Heart right ventricle (tissue), 16 donors: Measurements from ENCODE around the gene MROH8. TPM values are rescaled to one million over a fixed set of nuclear protein-coding genes. Genes with fewer than 3 reads are reported as not detected.
A peak's percentile ranks its signal among the peaks of the same experiment; 100 is the strongest.

Source experiments
- ATAC-seq, 8 donors: fragments of 200-7000 bp; cut with Tn5 transposase; one replicate each; pipeline ENCODE4 v1.9.1; 2020; ENCODE audit warnings: mild to moderate bottlenecking in 8 of 8, moderate library complexity in 8 of 8, moderate number of reproducible peaks in 1 of 8
- DNase-seq, 2 donors: peaks; one replicate each; pipeline ENCODE4 v3.0.0-alpha.2; 2020
- H3K27ac ChIP-seq, 10 donors: fragments of 200-600 bp; sonication (generic) in 2 of 10; one replicate each; pipeline versions ENCODE4 v1.5.0 to v1.8.0; 2020 to 2022; ENCODE audit warnings: mild to moderate bottlenecking in 3 of 10
- H3K27me3 ChIP-seq, 7 donors: fragments of 200-600 bp; one replicate each; pipeline ENCODE4 v1.8.0; 2021 to 2022; ENCODE audit warnings: mild to moderate bottlenecking in 2 of 7
- H3K36me3 ChIP-seq, 9 donors: fragments of 200-600 bp; sonication (generic) in 1 of 9; one replicate each; pipeline versions ENCODE4 v1.5.0 to v1.8.0; 2020 to 2022; ENCODE audit warnings: mild to moderate bottlenecking in 2 of 9
- H3K4me1 ChIP-seq, 9 donors: fragments of 200-600 bp; sonication (generic) in 1 of 9; one replicate each; pipeline versions ENCODE4 v1.5.0 to v1.8.0; 2020 to 2022; ENCODE audit warnings: mild to moderate bottlenecking in 4 of 9
- H3K4me3 ChIP-seq, 10 donors: fragments of 200-600 bp; sonication (generic) in 2 of 10; one replicate each; pipeline versions ENCODE4 v1.5.0 to v1.8.0; 2020 to 2022; ENCODE audit warnings: mild to moderate bottlenecking in 7 of 10, moderate library complexity in 2 of 10
- H3K9me3 ChIP-seq, 11 donors: fragments of 200-600 bp in 10 of 11; sonication (generic) in 2 of 11; one replicate each; pipeline versions ENCODE4 v1.5.0 to v1.8.0; 2013 to 2022; ENCODE audit warnings: mild to moderate bottlenecking in 2 of 11, control low read depth in 1 of 11, moderate library complexity in 1 of 11
- CTCF ChIP-seq, 9 donors: fragments of 200-600 bp; sonication (generic) in 2 of 9; IDR thresholded peaks; one replicate each; pipeline versions ENCODE4 v1.5.0 to v1.8.0; 2021 to 2022; ENCODE audit warnings: antibody characterized with exemption in 9 of 9, mild to moderate bottlenecking in 5 of 9, moderate library complexity in 1 of 9
- WGBS, 2 donors: extraction: QIAGEN DNeasy Blood & Tissue Kit; methylation state at CpG; one replicate each; pipeline ENCODE4 v1.1.7; 2013; ENCODE audit warnings: inconsistent platforms in 1 of 2; 5-methylcytosine and 5-hydroxymethylcytosine counted together
- intact Hi-C, 10 donors: fragments of 100-400 bp; cut with DNase I; formaldehyde crosslinking; loops; one replicate each; pipeline versions ENCODE4 v1.11.1 to v1.14.2; 2022
- polyA plus RNA-seq, 2 donors: library from polyadenylated mRNA; stranded (reverse); fragments of 200-250 nt; gene quantifications; one replicate each; pipeline ENCODE4 v1.2.3, GENCODE V29; 2013
- total RNA-seq, 10 donors: library from RNA; stranded (reverse); fragmentation: NEBNext Ultra II Directional in 3 of 10; extraction: Animal tissue kit (Norgen Biotek cat#: 25700) in 3 of 10; gene quantifications; one replicate each; pipeline versions ENCODE4 v1.2.1 to v1.2.4, GENCODE V29; 2021 to 2023
- donor health status: Arrhythmogenic right ventricular cardiomyopathy.
- donor health status: ischemic (EF 13 %, LVEDD 7.1; RV severe dilation, severe dysfunction).
- donor health status: healthy with polysubstance abuse.
- donor health status: DM: no; HTN: yes; CAD: no.
- donor health status: DM: no; HTN: no; CAD: no.
- donor health status: ischemic (EF 25% LVEDD 6.9; RV normal size, moderate dysfunction).
- donor health status: ischemic (EF 25% LVEDD 5.7; RV mildly dilated, moderate dysfunction).
- donor health status: healthy.
- donor health status: DM: yes; HTN: yes; CAD: no.
- donor health status: Ischemic cardiomyopathy.
- donor health status: ischemic (EF 35%, LVEDD 5.7; RV mildly dilated, moderate dysfunction).
- donor health status: nonischemic (EF 11% LVEDD 7.7; RV severe dilation, severe dysfunction).
- donor health status: DM: yes; HTN: yes; CAD: no.
- donor health status: PGD.
- donor health status: ischemic (EF 29% LVEDD 5.4; RV normal size, mild dysfunction).
- donor health status: nonischemic (EF 23%, LVEDD 6.1; RV moderate dilation, normal function).

MROH8 gene
- total and polyA plus RNA-seq, 12 donors, result 1.8 to 10.0 (median 6.1) TPM

- WGBS, 2 donors, result 78 to 84% methylated on average over 5 of the region's 5 CpGs
- no peaks in the 10 kb centered on the region for H3K9me3 ChIP-seq
- H3K4me3 ChIP-seq, result no peak overlapping the region
- no peak overlapping the region for H3K27ac ChIP-seq
- peaks cover 0 to 97% (median 43%) of the 10 kb centered on the region in 9 donors for H3K36me3 ChIP-seq
- H3K27me3 ChIP-seq, result no peaks in the 10 kb centered on the region
- DNase-seq (no peak), ATAC-seq (no peak)
- intact Hi-C loops, result no loop called here
- TF ChIP-seq CTCF (IDR thresholded peaks at IDR 0.05), result no peak
- H3K4me1 ChIP-seq, result peaks cover 6 to 67% (median 30%) of the 10 kb centered on the region in 9 donors
These were observed 45.8 kb upstream of the MROH8 start for GRCh38 chr20:37225146-37225545.

GRCh38 chr20:37223053-37223452, 43.7 kb upstream of the MROH8 start:
- no peak for TF ChIP-seq CTCF (IDR thresholded peaks at IDR 0.05)
- Histone ChIP-seq H3K4me3 (no peak overlapping the region), H3K27ac (no peak overlapping the region), H3K27me3 (no peaks in the 10 kb centered on the region), H3K4me1 (peaks cover 4 to 52% (median 29%) of the 10 kb centered on the region in 9 donors), H3K36me3 (peaks cover 0 to 97% (median 30%) of the 10 kb centered on the region in 9 donors), H3K9me3 (no peaks in the 10 kb centered on the region)
- intact Hi-C loops, result no loop called here
- ATAC-seq, result peak in 5 of 8 donors; percentile 50 to 84 (median 52)
- DNase-seq, result no peak

GRCh38 chr20:37222086-37222485, 42.7 kb upstream of the MROH8 start:
- DNase-seq (no peak), ATAC-seq (no peak)
- Histone ChIP-seq H3K36me3 (peaks cover 0 to 97% (median 30%) of the 10 kb centered on the region in 9 donors), H3K27ac (no peak overlapping the region), H3K27me3 (no peaks in the 10 kb centered on the region), H3K4me3 (no peak overlapping the region), H3K9me3 (no peaks in the 10 kb centered on the region), H3K4me1 (peaks cover 4 to 42% (median 19%) of the 10 kb centered on the region in 9 donors)
- WGBS, 2 donors, result 95 to 97% methylated on average over 4 of the region's 4 CpGs
- intact Hi-C loops, result no loop called here
- TF ChIP-seq CTCF (IDR thresholded peaks at IDR 0.05), result no peak

GRCh38 chr20:37220731-37221130, 41.4 kb upstream of the MROH8 start:
- intact Hi-C loops, result no loop called here
- ATAC-seq (no peak), DNase-seq (no peak)
- Histone ChIP-seq H3K27me3 (no peaks in the 10 kb centered on the region), H3K36me3 (peaks cover 0 to 97% (median 37%) of the 10 kb centered on the region in 9 donors), H3K4me3 (no peak overlapping the region), H3K9me3 (no peaks in the 10 kb centered on the region), H3K4me1 (peaks cover 0 to 30% (median 9%) of the 10 kb centered on the region in 9 donors), H3K27ac (no peak overlapping the region)
- no peak for TF ChIP-seq CTCF (IDR thresholded peaks at IDR 0.05)
- 75% methylated on average over 3 of the region's 3 CpGs for WGBS, 2 donors
